HepG2 (cell line): ENCODE measurements around the gene BATF. TPM values are rescaled to one million over a fixed set of nuclear protein-coding genes. Genes with fewer than 3 reads are reported as not detected.

Experiments
- ATAC-seq: fragments of 200-7000 bp; cut with Tn5 transposase; 3 replicates; pipeline ENCODE4 v1.9.1; 2020; ENCODE audit warnings: mild to moderate bottlenecking, moderate library complexity
- BruUV-seq: library from RNA; stranded (reverse); fragments of 400-500 nt; replicated peaks from 2 replicates; lab custom pipeline; 2021; lab: Mats Ljungman, UMichigan
- CTCF ChIA-PET: fragments of 300-600 bp; formaldehyde crosslinking; extraction: SDS; loops from one replicate; lab custom pipeline; 2021; ENCODE audit warnings: low total read pairs, inconsistent platforms, low intra/inter-chr PET ratio; lab: Yijun Ruan, JAX
- POLR2A ChIA-PET: fragments of 350-600 bp; sonication (Branson Sonifier 250); formaldehyde crosslinking; loops from one replicate; lab custom pipeline; 2020; ENCODE audit warnings: antibody characterized with exemption, inconsistent platforms; lab: Yijun Ruan, JAX
- DNase-seq: peaks from one replicate; pipeline ENCODE4 v3.0.0-alpha.2; 2015; ENCODE audit warnings: low spot score
- FAIRE-seq: peaks from 3 replicates; lab custom pipeline; 2011; peaks lifted over from hg19 to GRCh38; lab: Jason Lieb, UNC
- H2AFZ ChIP-seq: one replicate; pipeline ENCODE4 v1.6.1; 2011; ENCODE audit warnings: low read length, inconsistent platforms
- H3K27ac ChIP-seq: fragments of 300-600 bp; 3 replicates; pipeline ENCODE4 v1.8.0; 2011; ENCODE audit warnings: mixed run types, mild to moderate bottlenecking, mixed read lengths, low read length, inconsistent platforms; ENCODE audit not compliant: insufficient read depth; ENCODE audit errors: extremely low read length
- H3K27me3 ChIP-seq, 2 experiments: fragments of 200-600 bp in 1 of 2; 2 replicates in 1 of 2; 3 replicates in 1 of 2; pipeline versions ENCODE4 v1.6.0 to v1.8.0; 2011; ENCODE audit warnings: low read length in 2 of 2, mild to moderate bottlenecking in 2 of 2, moderate library complexity in 2 of 2, inconsistent platforms in 1 of 2; ENCODE audit not compliant: insufficient read depth in 2 of 2, control insufficient read depth in 1 of 2
- H3K36me3 ChIP-seq, 2 experiments: fragments of 200-600 bp in 1 of 2; replicated peaks in 1 of 2; 2 replicates in 1 of 2; 3 replicates in 1 of 2; pipeline versions ENCODE4 v1.5.1 to v1.8.0; 2011; ENCODE audit warnings: low read length in 2 of 2, inconsistent platforms in 1 of 2; ENCODE audit not compliant: insufficient read depth in 2 of 2, control insufficient read depth in 1 of 2
- H3K4me1 ChIP-seq: 2 replicates; pipeline ENCODE4 v1.5.1; 2012; ENCODE audit warnings: low read length, inconsistent platforms; ENCODE audit not compliant: insufficient read depth
- H3K4me2 ChIP-seq: 2 replicates; pipeline ENCODE4 v1.6.0; 2011; ENCODE audit warnings: low read depth, low read length, inconsistent platforms
- H3K4me3 ChIP-seq, 3 experiments: fragments of 200-600 bp in 1 of 3; sonication (generic), shearing (Covaris generic) in 1 of 3; replicated peaks in 1 of 3; 2 replicates each; pipeline ENCODE4 v1.5.1; 2011 to 2016; ENCODE audit warnings: low read length in 3 of 3, inconsistent platforms in 2 of 3, low read depth in 2 of 3, mild to moderate bottlenecking in 2 of 3, control low read depth in 1 of 3, mixed read lengths in 1 of 3; ENCODE audit not compliant: insufficient read depth in 1 of 3
- H3K79me2 ChIP-seq: one replicate; pipeline ENCODE4 v1.6.1; 2011; ENCODE audit warnings: low read length, inconsistent platforms; ENCODE audit not compliant: insufficient read depth
- H3K9ac ChIP-seq: 2 replicates; pipeline ENCODE4 v1.6.0; 2011; ENCODE audit warnings: mild to moderate bottlenecking, low read depth, low read length, inconsistent platforms; ENCODE audit not compliant: insufficient read depth
- H3K9me3 ChIP-seq: 2 replicates; pipeline ENCODE4 v1.5.1; 2012; ENCODE audit warnings: mild to moderate bottlenecking, low read length
- H4K20me1 ChIP-seq: 2 replicates; pipeline ENCODE4 v1.6.0; 2011; ENCODE audit warnings: inconsistent platforms, mild to moderate bottlenecking, low read length, moderate library complexity; ENCODE audit not compliant: insufficient read depth
- ATF7-NPFF ChIP-seq: sonication (generic); formaldehyde crosslinking; IDR thresholded peaks from 2 replicates; pipeline ENCODE4 v1.8.1; 2023; ENCODE audit warnings: mild to moderate bottlenecking, low read depth, missing genetic modification reagents, moderate library complexity
- FLYWCH1 ChIP-seq: sonication (generic); formaldehyde crosslinking; IDR thresholded peaks from 2 replicates; pipeline ENCODE4 v1.8.1; 2023; ENCODE audit warnings: mild to moderate bottlenecking, missing genetic modification reagents
- FOXA1 ChIP-seq, 2 experiments: fragments of 450-650 bp in 1 of 2; sonication (generic) in 1 of 2; formaldehyde crosslinking in 1 of 2; IDR thresholded peaks; 2 replicates each; pipeline versions ENCODE4 v1.4.0 to v1.6.1; 2016 to 2020; ENCODE audit warnings: missing genetic modification reagents in 1 of 2
- HOXA7 ChIP-seq: sonication (generic); formaldehyde crosslinking; IDR thresholded peaks from 2 replicates; pipeline ENCODE4 v1.8.1; 2022; ENCODE audit warnings: mild to moderate bottlenecking, missing genetic modification reagents, moderate library complexity
- MED13 ChIP-seq: sonication (generic); formaldehyde crosslinking; IDR thresholded peaks from 2 replicates; pipeline ENCODE4 v1.5.0; 2020; ENCODE audit warnings: missing genetic modification reagents
- NFE2 ChIP-seq: sonication (generic); formaldehyde crosslinking; IDR thresholded peaks from 2 replicates; pipeline ENCODE4 v1.4.0; 2020; ENCODE audit warnings: missing genetic modification reagents
- PAX8 ChIP-seq: sonication (generic); formaldehyde crosslinking; IDR thresholded peaks from 2 replicates; pipeline ENCODE4 v1.8.0; 2022; ENCODE audit warnings: mild to moderate bottlenecking, missing genetic modification reagents, borderline replicate concordance
- REXO4 ChIP-seq: sonication (generic); formaldehyde crosslinking; IDR thresholded peaks from 2 replicates; pipeline ENCODE4 v1.8.0; 2022; ENCODE audit warnings: missing genetic modification reagents, mild to moderate bottlenecking, borderline replicate concordance
- STAT5B ChIP-seq: sonication (generic); formaldehyde crosslinking; IDR thresholded peaks from 2 replicates; pipeline ENCODE4 v1.4.0; 2020; ENCODE audit warnings: missing genetic modification reagents
- ZBTB49 ChIP-seq: sonication (generic); formaldehyde crosslinking; IDR thresholded peaks from 2 replicates; pipeline ENCODE4 v1.4.0; 2020; ENCODE audit warnings: missing genetic modification reagents, borderline replicate concordance
- ZNF136 ChIP-seq: sonication (generic); formaldehyde crosslinking; IDR thresholded peaks from 2 replicates; pipeline ENCODE4 v1.8.1; 2022; ENCODE audit warnings: low read depth, mild to moderate bottlenecking, moderate library complexity, missing genetic modification reagents
- ZNF256 ChIP-seq: sonication (generic); formaldehyde crosslinking; conservative IDR thresholded peaks from 2 replicates; pipeline ENCODE4 v1.4.0; 2020; ENCODE audit warnings: missing genetic modification reagents
- ZNF34 ChIP-seq: sonication (generic); formaldehyde crosslinking; IDR thresholded peaks from 2 replicates; pipeline ENCODE4 v1.4.0; 2020; ENCODE audit warnings: mild to moderate bottlenecking, missing genetic modification reagents, borderline replicate concordance
- ZNF343 ChIP-seq: sonication (generic); formaldehyde crosslinking; IDR thresholded peaks from 2 replicates; pipeline ENCODE4 v1.4.0; 2020; ENCODE audit warnings: mild to moderate bottlenecking, missing genetic modification reagents
- ZNF441 ChIP-seq: sonication (generic); formaldehyde crosslinking; IDR thresholded peaks from 2 replicates; pipeline ENCODE4 v1.7.0; 2021; ENCODE audit warnings: missing genetic modification reagents, borderline replicate concordance
- ZNF484 ChIP-seq: sonication (generic); formaldehyde crosslinking; IDR thresholded peaks from 2 replicates; pipeline ENCODE4 v1.5.1; 2020; ENCODE audit warnings: mild to moderate bottlenecking, low read depth, missing genetic modification reagents, borderline replicate concordance
- ZNF577 ChIP-seq: sonication (generic); formaldehyde crosslinking; IDR thresholded peaks from 2 replicates; pipeline ENCODE4 v1.4.0; 2020; ENCODE audit warnings: mild to moderate bottlenecking, low read depth, missing genetic modification reagents, borderline replicate concordance
- ZNF670 ChIP-seq: sonication (generic); formaldehyde crosslinking; IDR thresholded peaks from 2 replicates; pipeline ENCODE4 v1.8.0; 2022; ENCODE audit warnings: mild to moderate bottlenecking, missing genetic modification reagents, borderline replicate concordance
- ZNF816 ChIP-seq: sonication (generic); formaldehyde crosslinking; IDR thresholded peaks from 2 replicates; pipeline ENCODE4 v1.8.0; 2022; ENCODE audit warnings: missing genetic modification reagents, mild to moderate bottlenecking, borderline replicate concordance
- ZSCAN30 ChIP-seq: sonication (generic); formaldehyde crosslinking; IDR thresholded peaks from 2 replicates; pipeline ENCODE4 v1.5.0; 2020; ENCODE audit warnings: mild to moderate bottlenecking, missing genetic modification reagents
- WGBS: methylation state at CpG from one replicate; pipeline ENCODE4 v1.1.6; 2017; ENCODE audit warnings: low lambda C conversion rate; 5-methylcytosine and 5-hydroxymethylcytosine counted together
- in situ Hi-C: cut with HindIII; loops from 2 replicates; pipeline ENCODE4 v1.10.0; 2017; ENCODE audit warnings: low pct_unique_long_range_greater_than_20kb; ENCODE audit not compliant: extremely low pct_ligation_motif_present
- intact Hi-C: fragments of 100-400 bp; cut with micrococcal nuclease; formaldehyde crosslinking; loops from one replicate; pipeline ENCODE4 v1.10.0; 2022; ENCODE audit not compliant: unreplicated experiment
- polyA plus RNA-seq, 8 experiments: library from polyadenylated mRNA; depleted of rRNA in 3 of 8; stranded (reverse) in 7 of 8; unstranded in 1 of 8; fragments of >200 nt; fragmentation: Illumina TruSeq in 4 of 8; extraction: Trizol in 4 of 8; gene quantifications; 2 replicates each; pipeline versions ENCODE4 v1.2.1 to v1.2.3, GENCODE V29; 2011 to 2016; ENCODE audit warnings: low read depth in 4 of 8, missing spikeins in 1 of 8, mixed read lengths in 1 of 8; ENCODE audit not compliant: insufficient read depth in 1 of 8
- total RNA-seq, 5 experiments: library from RNA; depleted of rRNA; stranded (reverse); fragments of >200 nt; fragmentation: Illumina TruSeq; extraction: Trizol; gene quantifications; 2 replicates each; pipeline ENCODE4 v1.2.3, GENCODE V29; 2016; ENCODE audit warnings: low read depth in 1 of 5

The BATF gene
- total and polyA plus RNA-seq, 2 of the 13 experiments (the other 11 are each of a cell fraction or from before 2014, with no cell fraction given) = 0.22 to 0.37 TPM

- H3K36me3 ChIP-seq = no peaks in the 10 kb centered on the region
- no peaks in the 10 kb centered on the region; a peak in 2 of 5 replicates for H3K27me3 ChIP-seq
- BruUV-seq = no TSS peak
- no peaks in the 10 kb centered on the region for H3K4me1 ChIP-seq
- intact Hi-C loops = no loop called here
- H2AFZ ChIP-seq = no peak overlapping the region
- no peaks in the 10 kb centered on the region for H3K79me2 ChIP-seq
- TF ChIP-seq HOXA7 = no peak
- TF ChIP-seq FLYWCH1 = no peak
- TF ChIP-seq ZNF441 (CRISPR knock-in tag) = no peak
- TF ChIP-seq ZBTB49 (CRISPR knock-in tag) = no peak
- TF ChIP-seq ZNF577 (CRISPR knock-in tag) = no peak
- no peak for TF ChIP-seq ZNF484 (CRISPR knock-in tag)
- no peak for TF ChIP-seq NFE2 (CRISPR knock-in tag)
- TF ChIP-seq ZNF816 (CRISPR knock-in tag) = no peak
- no peak for TF ChIP-seq ZNF136 (CRISPR knock-in tag)
- no peak for TF ChIP-seq ZNF256 (CRISPR knock-in tag)
- no peak for TF ChIP-seq FOXA1 (IDR thresholded peaks at IDR 0.05)
- TF ChIP-seq FOXA1 (CRISPR knock-in tag; IDR thresholded peaks at IDR 0.05) = no peak
- no peak for TF ChIP-seq REXO4 (CRISPR knock-in tag)
- no peak for TF ChIP-seq PAX8 (CRISPR knock-in tag)
- no peak for TF ChIP-seq ZNF670 (CRISPR knock-in tag)
- TF ChIP-seq ZSCAN30 (CRISPR knock-in tag) = no peak
- TF ChIP-seq ZNF34 = no peak
- TF ChIP-seq ATF7-NPFF = no peak
- no peak for TF ChIP-seq MED13 (CRISPR knock-in tag)
- TF ChIP-seq STAT5B (CRISPR knock-in tag) = no peak
- TF ChIP-seq ZNF343 (CRISPR knock-in tag) = no peak
- no peaks in the 10 kb centered on the region for H3K9me3 ChIP-seq
- no peak overlapping the region for H3K27ac ChIP-seq
- no peak for DNase-seq
- ChIA-PET POLR2A (no interaction called here), CTCF (no interaction called here)
- in situ Hi-C loops = no loop called here
- H3K4me2 ChIP-seq = no peak overlapping the region
- ATAC-seq = no peak
- no peak overlapping the region for H3K4me3 ChIP-seq
- FAIRE-seq = no peak
- H4K20me1 ChIP-seq = no peaks in the 10 kb centered on the region
- no peak overlapping the region for H3K9ac ChIP-seq
- 68% methylated on average over 11 of the region's 11 CpGs for WGBS
Observed at GRCh38 chr14:75497701-75498100, 24.6 kb upstream of the BATF start.
